ENCODE measurements around the gene PLEKHA3.
"Not testable (repeated sequence)": the region's sequence is repeated elsewhere in the genome, so short reads cannot be mapped to it uniquely, and the experiment has no call there.

The PLEKHA3 gene

GRCh38 chr2:178480227-178481181 is at the start of gene PLEKHA3:
Gene PLEKHA3, plus strand, starts transcription at chr2:178480457. Its CDS starts 413 bp downstream, at chr2:178480870.
- in situ Hi-C loops (cut with MboI; ENCODE audit: low sequenced_read_pairs), result no loop called here

- in situ Hi-C loops (cut with MboI; ENCODE audit: low sequenced_read_pairs), result no loop called here
Measured at GRCh38 chr2:178436662-178437061, 43.6 kb upstream of the PLEKHA3 start.

DNA sequence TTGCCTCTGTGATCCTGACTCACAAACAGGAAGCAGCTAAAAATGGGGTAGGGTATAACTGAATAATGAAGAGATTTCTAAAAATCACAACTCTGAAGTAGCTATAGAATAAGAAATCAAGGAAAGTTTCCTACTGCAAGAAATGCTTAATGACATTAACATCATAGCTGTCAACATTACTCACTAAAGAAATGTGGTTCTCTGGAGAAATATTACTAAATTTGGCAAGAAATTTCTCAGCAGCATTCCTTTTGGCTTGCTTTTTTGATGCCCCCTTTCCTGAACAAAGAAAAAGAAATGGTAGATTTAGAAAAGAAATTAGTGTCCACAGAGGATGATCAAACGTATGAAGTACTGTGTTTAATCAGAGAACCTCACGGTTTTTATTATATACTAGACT is 38.8 kb upstream of the PLEKHA3 start:
- in situ Hi-C loops (cut with MboI; ENCODE audit: low sequenced_read_pairs), result no loop called here

GRCh38 chr2:178448968-178449661 is 31.1 kb upstream of the PLEKHA3 start:
- in situ Hi-C loops (cut with MboI; ENCODE audit: low sequenced_read_pairs), result no loop called here

- in situ Hi-C loops (cut with MboI; ENCODE audit: low sequenced_read_pairs), result no loop called here
Measured at GRCh38 chr2:178449700-178450523, 30.3 kb upstream of the PLEKHA3 start.

DNA sequence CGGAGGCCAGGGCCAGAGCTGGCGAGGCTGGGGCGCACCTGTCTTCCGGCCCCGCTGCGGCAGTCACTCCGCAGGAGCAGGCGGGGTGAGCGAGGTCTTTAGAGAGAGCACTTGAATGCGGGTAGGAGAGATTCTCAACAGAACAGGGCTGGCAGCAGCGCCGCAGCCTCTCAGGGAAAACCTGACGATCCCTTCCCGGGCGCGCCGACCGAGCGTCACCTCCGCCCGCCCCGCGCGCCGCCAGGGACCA is 29.8 kb upstream of the PLEKHA3 start:
- in situ Hi-C loops (cut with MboI; ENCODE audit: low sequenced_read_pairs), result no loop called here

DNA sequence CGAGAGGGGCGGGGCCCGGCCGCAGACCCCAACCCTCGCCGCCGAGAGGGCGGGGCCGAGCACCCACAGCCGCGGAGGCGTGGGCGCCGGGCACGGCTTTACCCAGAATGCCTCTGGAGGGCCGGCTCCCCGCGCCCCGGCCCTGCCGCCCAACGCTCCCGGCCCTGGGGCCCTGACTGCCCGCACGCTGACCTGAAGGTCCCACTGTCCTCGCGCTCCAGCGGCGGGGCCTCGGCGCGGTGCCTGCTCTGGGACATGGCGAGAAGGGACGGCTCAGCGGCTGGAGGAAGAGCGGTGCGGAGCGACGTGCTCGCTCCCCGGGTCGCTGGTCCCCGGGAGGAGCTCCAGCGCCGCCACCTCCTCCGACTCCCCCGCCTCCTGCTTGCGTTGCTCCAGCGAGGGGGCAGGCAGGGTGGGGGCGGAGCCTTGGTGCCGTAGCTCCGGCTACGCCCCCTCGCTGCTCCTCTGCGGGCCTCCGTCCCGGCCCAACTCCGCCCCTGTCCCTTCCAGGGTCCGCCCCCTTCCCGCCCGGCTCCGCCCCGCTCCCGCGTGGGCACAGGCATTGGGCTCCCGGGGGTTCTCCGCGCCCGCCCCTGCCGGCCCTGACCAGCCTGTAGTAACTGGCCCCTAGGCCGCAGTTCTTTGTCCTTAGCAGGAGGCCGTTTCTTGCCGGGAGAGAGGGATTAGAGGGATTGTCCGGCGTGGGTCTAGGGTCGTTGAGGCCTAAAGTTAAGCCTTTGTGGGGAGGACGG is 29.3 kb upstream of the PLEKHA3 start, which contains the start of the genes PJVK and PRKRA:
PJVK (plus strand) TSS at position 605 of the 752 bp plus-strand sequence. CDS start 2,032 bp downstream, outside the sequence.
PRKRA (minus strand) TSS at position 402 of the 752 bp plus-strand sequence; CDS start at position 257, 145 bp downstream.
- in situ Hi-C loops (cut with MboI; ENCODE audit: low sequenced_read_pairs), result no loop called here

- in situ Hi-C loops (cut with MboI; ENCODE audit: low sequenced_read_pairs), result no loop called here
Measured at GRCh38 chr2:178452334-178452733, 27.9 kb upstream of the PLEKHA3 start.

DNA sequence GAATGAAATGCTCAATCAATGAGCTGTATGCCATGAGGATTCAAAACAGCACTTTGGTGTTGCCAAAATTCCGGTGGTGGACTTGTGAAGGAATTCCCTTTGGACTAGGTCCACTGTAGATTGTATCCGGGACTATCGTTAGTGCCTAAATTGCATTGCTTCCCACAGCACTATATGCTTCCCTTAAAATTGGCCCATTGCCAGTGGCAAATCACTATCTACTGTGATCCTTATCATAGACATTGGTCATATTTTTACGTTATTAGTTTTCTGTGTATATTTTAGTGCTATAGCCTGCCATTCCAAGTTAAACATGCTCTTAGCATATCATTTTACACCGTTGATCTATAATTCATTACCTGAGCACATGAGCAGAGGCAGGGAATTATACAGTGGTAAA is 27.4 kb upstream of the PLEKHA3 start:
- in situ Hi-C loops (cut with MboI; ENCODE audit: low sequenced_read_pairs), result no loop called here

DNA sequence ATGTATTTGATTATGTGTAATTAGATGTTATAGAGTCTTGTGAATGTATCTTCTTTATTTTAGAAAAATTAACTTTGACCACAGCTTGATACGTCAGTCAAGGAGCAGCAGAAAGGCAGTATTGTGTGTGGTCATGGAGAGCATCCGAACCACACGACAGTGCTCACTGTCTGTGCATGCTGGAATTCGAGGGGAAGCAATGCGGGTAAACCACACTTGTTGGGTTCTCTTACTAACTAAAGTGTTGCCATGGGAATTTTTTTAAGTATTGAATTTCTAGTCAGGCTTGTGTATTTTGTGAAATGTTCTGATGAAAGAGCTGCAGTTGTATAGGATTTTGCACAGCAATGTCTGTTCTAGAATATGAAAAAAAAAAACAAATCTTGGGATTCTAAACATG is 24.3 kb upstream of the PLEKHA3 start:
- in situ Hi-C loops (cut with MboI; ENCODE audit: low sequenced_read_pairs), result no loop called here

DNA sequence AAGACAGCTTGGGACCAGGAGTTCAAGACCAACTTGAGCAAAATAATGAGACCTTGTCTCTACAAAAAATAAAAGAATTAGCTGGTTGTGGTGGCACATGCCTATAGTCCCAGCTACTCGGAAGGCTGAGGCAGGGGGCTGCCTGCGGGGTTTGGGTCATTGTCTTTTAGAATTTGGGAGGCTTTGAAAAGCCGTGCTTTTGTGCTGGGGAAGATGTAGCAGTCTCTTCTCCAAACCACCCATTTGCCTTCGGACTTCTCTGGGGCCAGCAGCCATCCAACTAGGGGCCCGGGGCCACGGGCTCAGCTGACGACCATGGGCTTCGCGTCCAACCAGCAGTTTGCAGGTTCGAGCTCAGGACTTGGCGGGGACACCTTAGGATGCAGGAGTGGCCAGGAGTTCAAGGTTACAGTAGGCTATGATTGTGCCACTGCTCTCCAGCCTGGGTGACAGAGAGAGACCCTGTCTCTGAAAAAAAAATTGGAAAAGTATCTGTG is 22.8 kb upstream of the PLEKHA3 start:
- in situ Hi-C loops (cut with MboI; ENCODE audit: low sequenced_read_pairs), result no loop called here

- in situ Hi-C loops (cut with MboI; ENCODE audit: low sequenced_read_pairs), result no loop called here
Measured at GRCh38 chr2:178469219-178469849, 10.9 kb upstream of the PLEKHA3 start.

GRCh38 chr2:178471313-178471712 is 8.9 kb upstream of the PLEKHA3 start:
- in situ Hi-C loops (cut with MboI; ENCODE audit: low sequenced_read_pairs), result not testable (repeated sequence)

DNA sequence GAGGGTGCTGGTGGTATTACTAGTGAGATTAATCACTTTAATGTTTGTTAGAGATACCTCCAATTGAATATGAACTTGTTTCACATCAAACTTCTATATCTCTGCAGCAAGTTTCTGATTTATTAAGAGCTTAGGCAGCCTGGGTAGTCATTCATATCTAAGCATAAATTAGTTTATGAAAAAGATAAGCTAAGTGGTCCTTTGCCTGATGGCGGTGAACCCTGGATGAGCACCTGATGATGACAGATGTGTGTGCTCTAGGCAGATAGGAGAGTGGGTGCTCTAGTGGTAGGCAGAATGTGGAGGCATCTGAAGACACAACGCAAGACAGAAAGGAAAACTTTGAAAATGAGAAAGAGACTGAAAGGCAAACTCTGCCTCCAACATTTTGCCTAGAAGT is 6.9 kb upstream of the PLEKHA3 start:
- in situ Hi-C loops (cut with MboI; ENCODE audit: low sequenced_read_pairs), result no loop called here

DNA sequence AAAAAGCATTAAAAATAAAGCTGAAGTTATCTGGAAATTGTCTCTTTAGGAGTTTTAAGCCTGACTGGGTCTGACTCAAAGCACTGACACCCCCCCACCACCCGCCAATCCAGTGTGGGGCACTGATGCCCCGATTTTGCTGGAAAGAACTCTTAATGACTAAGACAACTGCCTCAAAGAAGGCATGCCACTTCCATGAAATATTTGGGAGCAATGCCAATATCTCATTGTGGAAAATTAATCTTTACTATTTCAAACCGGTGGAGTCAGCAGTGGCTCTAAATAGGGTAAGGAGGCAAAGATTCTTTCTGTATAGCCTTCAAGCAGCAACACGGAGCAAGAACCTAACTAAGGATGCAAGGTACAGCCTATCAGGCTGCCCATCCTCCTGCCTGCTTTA is 6.3 kb upstream of the PLEKHA3 start:
- in situ Hi-C loops (cut with MboI; ENCODE audit: low sequenced_read_pairs), result no loop called here

DNA sequence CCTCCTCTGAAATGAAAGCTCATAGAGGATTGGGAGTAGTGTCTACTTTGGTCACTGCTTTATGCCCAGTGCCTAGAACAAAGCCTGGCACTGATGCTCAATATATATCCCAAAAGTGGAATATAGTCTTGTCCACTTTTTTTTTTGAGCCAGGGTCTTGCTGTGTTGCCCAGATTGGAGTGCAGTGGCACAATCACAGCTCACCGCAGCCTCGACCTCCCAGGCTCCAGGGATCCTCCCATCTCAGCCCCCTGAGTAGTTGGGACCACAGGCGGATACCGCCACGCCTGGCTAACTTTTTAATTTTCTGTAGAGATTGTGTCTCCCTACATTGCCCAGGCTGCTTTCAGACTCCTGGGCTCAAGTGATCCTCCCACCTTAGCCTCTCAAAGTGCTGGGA is 5.7 kb upstream of the PLEKHA3 start:
- in situ Hi-C loops (cut with MboI; ENCODE audit: low sequenced_read_pairs), result no loop called here

DNA sequence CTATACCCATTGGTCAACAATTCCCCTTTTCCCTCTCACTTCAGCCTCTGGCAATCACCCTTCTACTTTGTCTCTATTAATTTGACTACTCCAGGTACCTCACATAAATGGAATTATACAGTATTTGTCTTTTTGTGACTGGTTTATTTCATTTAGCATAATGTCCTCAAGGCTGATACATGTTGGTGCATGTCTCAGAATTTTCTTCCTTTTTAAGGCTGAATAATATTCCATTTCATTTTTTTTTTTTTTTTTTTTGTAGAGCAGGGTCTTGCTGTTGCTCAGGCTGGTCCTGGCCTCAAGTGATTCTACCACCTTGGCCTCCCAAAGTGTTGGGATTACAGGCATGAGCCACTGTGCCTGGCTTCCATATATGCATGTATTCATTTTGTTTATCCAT is 3.8 kb upstream of the PLEKHA3 start:
- in situ Hi-C loops (cut with MboI; ENCODE audit: low sequenced_read_pairs), result no loop called here

DNA sequence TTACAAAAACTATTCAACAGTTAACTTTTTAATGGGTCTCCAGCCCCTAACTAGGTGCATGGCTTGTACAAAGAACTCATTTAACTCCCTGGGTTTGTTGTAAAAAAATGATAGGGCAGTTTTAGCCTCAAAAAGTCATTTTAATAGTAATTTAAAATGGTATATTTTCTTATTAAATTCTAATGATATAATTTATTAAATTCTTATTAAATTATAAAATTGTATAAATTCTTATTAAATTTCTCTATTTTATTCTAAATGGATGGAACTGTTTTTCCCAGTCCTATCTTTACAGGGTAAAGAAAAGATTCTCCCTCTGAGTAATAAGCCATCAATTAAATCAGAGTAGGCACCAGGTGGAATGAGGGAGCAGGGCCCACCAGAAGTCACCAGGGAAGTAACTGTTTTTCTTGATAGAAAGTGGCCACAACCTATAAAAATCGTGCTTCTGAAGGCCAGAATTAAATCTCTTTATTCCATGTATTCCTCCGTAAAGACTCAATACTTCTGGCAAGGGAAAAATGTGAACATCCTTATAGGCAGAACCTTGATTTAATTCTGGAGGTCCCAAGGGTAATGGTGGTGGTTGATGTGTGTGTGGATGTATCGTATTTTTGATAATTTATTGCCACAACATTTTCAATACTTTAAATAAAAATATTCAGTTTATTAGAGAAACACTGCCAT is 2.7 kb upstream of the PLEKHA3 start:
- in situ Hi-C loops (cut with MboI; ENCODE audit: low sequenced_read_pairs), result no loop called here

DNA sequence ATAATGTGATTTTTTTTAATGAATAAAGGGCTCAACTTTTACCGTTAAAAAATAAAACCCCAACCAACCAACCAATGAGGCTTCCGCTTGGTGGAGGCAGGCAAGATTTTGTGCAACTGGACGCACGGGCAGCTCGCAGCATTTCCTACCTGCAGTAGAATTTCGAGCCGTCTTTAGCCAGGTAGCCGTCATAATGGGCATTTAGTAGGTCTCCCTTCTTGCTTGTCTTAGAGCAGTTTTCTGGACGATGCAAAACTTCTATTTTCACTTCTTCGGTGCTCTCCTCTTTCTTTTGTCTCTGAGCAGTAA is 2.2 kb upstream of the PLEKHA3 start:
- in situ Hi-C loops (cut with MboI; ENCODE audit: low sequenced_read_pairs), result no loop called here

Data from HL-60/S4 treated with retinoic acid at 250 ng/mL for 4 days and 3 days (cell line).